ENCODE results near the gene TBL1Y.

GRCh38 chrY:6921061-6921460, 10.6 kb downstream of the TBL1Y start:
- no peak for TF ChIP-seq PATZ1 (CRISPR knock-in tag; IDR thresholded peaks at IDR 0.05; ENCODE audit: borderline replicate concordance)
- TF ChIP-seq ESRRG (CRISPR knock-in tag; IDR thresholded peaks at IDR 0.05): no peak
